DND-41 (cell line): ENCODE data around the gene AGAP1.

Source experiments
- ATAC-seq: fragments of 200-7000 bp; cut with Tn5 transposase; 3 replicates; pipeline ENCODE4 v1.9.1; 2021; ENCODE audit warnings: low read depth; ENCODE audit not compliant: insufficient read depth
- DNase-seq: peaks from one replicate; pipeline ENCODE4 v3.0.0-alpha.2; 2020
- H2AFZ ChIP-seq: 2 replicates; pipeline ENCODE4 v1.6.0; 2012; ENCODE audit warnings: low read depth, low read length
- H3K27ac ChIP-seq: 2 replicates; pipeline ENCODE4 v1.5.1; 2012; ENCODE audit warnings: low read length, inconsistent platforms
- H3K27me3 ChIP-seq: fragments of 200-600 bp; sonication (generic); 2 replicates; pipeline ENCODE4 v1.6.0; 2012; ENCODE audit warnings: low read length, mild to moderate bottlenecking, inconsistent platforms; ENCODE audit not compliant: insufficient read depth, poor library complexity
- H3K36me3 ChIP-seq: 2 replicates; pipeline ENCODE4 v1.5.1; 2012; ENCODE audit warnings: low read length, inconsistent platforms; ENCODE audit not compliant: insufficient read depth
- H3K4me1 ChIP-seq: 2 replicates; pipeline ENCODE4 v1.5.1; 2012; ENCODE audit warnings: mild to moderate bottlenecking, low read length; ENCODE audit not compliant: insufficient read depth
- H3K4me2 ChIP-seq: 2 replicates; pipeline ENCODE4 v1.6.0; 2012; ENCODE audit warnings: mild to moderate bottlenecking, moderate library complexity, low read length, inconsistent platforms; ENCODE audit not compliant: insufficient read depth
- H3K4me3 ChIP-seq, 2 experiments: fragments of 200-600 bp in 1 of 2; shearing (Covaris generic) in 1 of 2; 2 replicates each; pipeline ENCODE4 v1.5.1; 2012 to 2016; ENCODE audit warnings: inconsistent platforms in 2 of 2, low read length in 2 of 2, mild to moderate bottlenecking in 2 of 2, low read depth in 1 of 2, moderate library complexity in 1 of 2
- H3K79me2 ChIP-seq: 2 replicates; pipeline ENCODE4 v1.6.0; 2012; ENCODE audit warnings: low read length, inconsistent platforms; ENCODE audit not compliant: insufficient read depth
- H3K9ac ChIP-seq: 2 replicates; pipeline ENCODE4 v1.6.0; 2012; ENCODE audit warnings: low read depth, mild to moderate bottlenecking, inconsistent platforms, low read length, moderate library complexity
- H3K9me3 ChIP-seq: 2 replicates; pipeline ENCODE4 v1.5.1; 2012; ENCODE audit warnings: low read length, moderate library complexity, mild to moderate bottlenecking, inconsistent platforms; ENCODE audit not compliant: insufficient read depth, severe bottlenecking
- H4K20me1 ChIP-seq: 2 replicates; pipeline ENCODE4 v1.6.0; 2012; ENCODE audit warnings: low read length; ENCODE audit not compliant: insufficient read depth
- EZH2 ChIP-seq: IDR thresholded peaks from 3 replicates; pipeline ENCODE4 v1.6.1; 2012; ENCODE audit warnings: borderline replicate concordance, low read depth, mild to moderate bottlenecking, moderate library complexity, low read length, inconsistent platforms; ENCODE audit not compliant: severe bottlenecking
- TF ChIP-seq, protein P1 (sequence below): IDR thresholded peaks from 2 replicates; pipeline ENCODE4 v1.5.1; 2012; ENCODE audit warnings: borderline replicate concordance, low read length, moderate library complexity, mild to moderate bottlenecking; ENCODE audit not compliant: poor library complexity, severe bottlenecking; ENCODE audit errors: extremely low read depth

The AGAP1 gene

GRCh38 chr2:236163471-236164200 lies 669.8 kb downstream of the AGAP1 start:
- H3K4me1 ChIP-seq = no peaks in the 10 kb centered on the region
- no peak overlapping the region for H3K27ac ChIP-seq
- H3K79me2 ChIP-seq = no peaks in the 10 kb centered on the region
- H2AFZ ChIP-seq = no peak overlapping the region
- no peaks in the 10 kb centered on the region for H3K27me3 ChIP-seq
- no peaks in the 10 kb centered on the region for H3K36me3 ChIP-seq
- H3K4me2 ChIP-seq = no peak overlapping the region
- H3K9ac ChIP-seq = no peak overlapping the region
- no peak for ATAC-seq
- H3K4me3 ChIP-seq = no peak overlapping the region
- H3K9me3 ChIP-seq = no peaks in the 10 kb centered on the region
- H4K20me1 ChIP-seq = no peaks in the 10 kb centered on the region; the same call in 1 of the 2 replicates
- no peak for DNase-seq
- no peak for TF ChIP-seq EZH2
- TF ChIP-seq, protein P1, sequence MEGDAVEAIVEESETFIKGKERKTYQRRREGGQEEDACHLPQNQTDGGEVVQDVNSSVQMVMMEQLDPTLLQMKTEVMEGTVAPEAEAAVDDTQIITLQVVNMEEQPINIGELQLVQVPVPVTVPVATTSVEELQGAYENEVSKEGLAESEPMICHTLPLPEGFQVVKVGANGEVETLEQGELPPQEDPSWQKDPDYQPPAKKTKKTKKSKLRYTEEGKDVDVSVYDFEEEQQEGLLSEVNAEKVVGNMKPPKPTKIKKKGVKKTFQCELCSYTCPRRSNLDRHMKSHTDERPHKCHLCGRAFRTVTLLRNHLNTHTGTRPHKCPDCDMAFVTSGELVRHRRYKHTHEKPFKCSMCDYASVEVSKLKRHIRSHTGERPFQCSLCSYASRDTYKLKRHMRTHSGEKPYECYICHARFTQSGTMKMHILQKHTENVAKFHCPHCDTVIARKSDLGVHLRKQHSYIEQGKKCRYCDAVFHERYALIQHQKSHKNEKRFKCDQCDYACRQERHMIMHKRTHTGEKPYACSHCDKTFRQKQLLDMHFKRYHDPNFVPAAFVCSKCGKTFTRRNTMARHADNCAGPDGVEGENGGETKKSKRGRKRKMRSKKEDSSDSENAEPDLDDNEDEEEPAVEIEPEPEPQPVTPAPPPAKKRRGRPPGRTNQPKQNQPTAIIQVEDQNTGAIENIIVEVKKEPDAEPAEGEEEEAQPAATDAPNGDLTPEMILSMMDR = no peak

DNA sequence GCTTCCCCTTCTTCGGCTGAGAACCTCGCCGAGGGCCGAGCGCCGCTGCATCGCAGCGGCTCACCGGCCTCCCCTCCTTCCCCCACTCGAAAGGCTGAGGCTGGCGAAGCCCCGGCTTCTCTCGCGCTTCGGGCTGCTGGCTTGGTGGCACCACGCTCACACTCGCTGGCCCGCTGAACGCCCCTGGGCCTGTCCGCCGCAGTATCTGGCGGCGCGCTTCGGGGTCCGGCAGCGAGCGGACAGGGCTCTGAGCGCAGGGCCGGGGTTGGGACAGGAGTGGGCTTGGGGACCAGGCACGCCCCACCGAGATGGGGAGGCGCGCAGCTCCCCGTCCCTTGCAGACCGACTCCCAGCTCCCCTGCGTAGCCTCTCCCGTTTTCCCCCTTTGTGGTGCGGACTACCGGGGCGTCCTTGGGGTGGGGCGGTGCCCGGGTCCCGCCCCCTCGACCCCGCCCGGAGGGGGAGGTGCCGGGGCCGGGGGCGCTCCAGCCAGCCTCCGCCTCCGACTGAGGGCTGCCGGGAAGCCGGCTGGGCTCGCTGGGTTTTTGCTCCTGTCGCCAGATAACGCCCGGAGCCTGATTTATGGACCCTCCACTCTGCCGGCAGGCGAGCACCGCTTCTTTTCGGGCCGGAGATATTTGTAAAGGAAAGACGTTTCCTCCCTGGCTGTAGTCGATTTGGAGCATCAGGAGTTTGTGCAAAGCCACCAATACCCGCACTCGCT lies 670.5 kb downstream of the AGAP1 start:
- Histone ChIP-seq H3K27ac (no peak overlapping the region), H3K36me3 (no peaks in the 10 kb centered on the region), H4K20me1 (no peaks in the 10 kb centered on the region), H3K79me2 (no peaks in the 10 kb centered on the region), H3K4me3 (no peak overlapping the region), H3K9me3 (no peaks in the 10 kb centered on the region), H2AFZ (no peak overlapping the region), H3K4me1 (no peaks in the 10 kb centered on the region), H3K4me2 (no peak overlapping the region), H3K27me3 (no peaks in the 10 kb centered on the region), H3K9ac (no peak overlapping the region)
- TF ChIP-seq EZH2 = no peak
- TF ChIP-seq, protein P1 = no peak
- ATAC-seq = no peak
- DNase-seq = no peak

DNA sequence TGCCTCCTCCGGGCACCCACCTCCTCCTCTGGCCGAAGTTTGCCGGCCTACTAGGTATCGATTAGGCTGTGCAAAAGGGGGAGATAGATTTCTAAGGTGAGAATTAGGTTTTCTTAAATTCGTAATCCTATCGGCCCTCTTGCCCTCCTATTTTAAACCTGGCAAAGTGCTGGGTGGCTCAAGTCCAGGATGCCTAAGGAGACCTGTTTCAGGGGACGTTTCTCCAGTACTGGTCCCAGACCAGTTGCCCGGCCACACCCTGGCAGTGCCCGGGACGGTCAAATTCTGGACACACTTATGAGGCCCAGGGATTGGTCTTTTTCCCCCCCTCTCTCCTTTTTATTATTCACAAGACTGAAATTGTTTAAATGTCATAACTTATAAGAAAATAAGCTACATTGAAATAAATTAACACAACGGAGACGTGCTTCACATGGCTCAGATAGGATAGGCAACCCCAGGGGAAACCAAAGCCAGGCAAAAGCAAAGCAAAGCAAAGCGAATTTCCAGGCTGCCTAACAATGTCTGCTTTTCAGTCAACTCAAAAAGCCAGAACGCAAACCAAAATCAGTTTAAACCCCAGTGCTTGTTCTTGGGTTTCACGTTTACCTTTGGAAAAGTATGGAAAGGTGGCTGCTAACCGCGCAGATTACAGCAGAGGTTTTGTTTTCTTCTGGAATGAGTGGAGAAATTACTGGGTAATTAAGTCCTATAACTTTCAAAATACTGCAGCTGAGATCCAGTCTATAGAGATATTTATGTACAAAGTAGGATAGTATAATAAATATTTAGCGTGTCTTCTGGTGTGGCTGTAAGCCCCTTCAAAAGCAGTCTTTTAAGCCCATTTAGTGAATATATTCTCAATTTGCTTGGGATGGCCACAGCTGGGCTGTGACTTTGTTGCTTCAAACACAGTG lies 671.3 kb downstream of the AGAP1 start:
- DNase-seq (no peak), ATAC-seq (no peak)
- no peak overlapping the region for H3K9ac ChIP-seq
- H3K79me2 ChIP-seq = no peaks in the 10 kb centered on the region
- TF ChIP-seq, protein P1 = no peak
- TF ChIP-seq EZH2 = no peak
- H3K4me1 ChIP-seq = no peaks in the 10 kb centered on the region
- no peak overlapping the region for H2AFZ ChIP-seq
- no peaks in the 10 kb centered on the region for H3K9me3 ChIP-seq
- no peaks in the 10 kb centered on the region for H3K36me3 ChIP-seq
- H3K27ac ChIP-seq = no peak overlapping the region
- no peak overlapping the region for H3K4me2 ChIP-seq
- H3K27me3 ChIP-seq = no peaks in the 10 kb centered on the region
- no peaks in the 10 kb centered on the region for H4K20me1 ChIP-seq
- no peak overlapping the region for H3K4me3 ChIP-seq
